HG03354 (cell line): ENCODE measurements around the gene NIP7.

ENCODE experiments used
- ATAC-seq: cut with Tn5 transposase; IDR thresholded peaks from one replicate; pipeline ENCODE4 v1.9.1; 2021; ENCODE audit warnings: mild to moderate bottlenecking; ENCODE audit not compliant: unreplicated experiment, poor library complexity, severe bottlenecking

Gene NIP7

DNA sequence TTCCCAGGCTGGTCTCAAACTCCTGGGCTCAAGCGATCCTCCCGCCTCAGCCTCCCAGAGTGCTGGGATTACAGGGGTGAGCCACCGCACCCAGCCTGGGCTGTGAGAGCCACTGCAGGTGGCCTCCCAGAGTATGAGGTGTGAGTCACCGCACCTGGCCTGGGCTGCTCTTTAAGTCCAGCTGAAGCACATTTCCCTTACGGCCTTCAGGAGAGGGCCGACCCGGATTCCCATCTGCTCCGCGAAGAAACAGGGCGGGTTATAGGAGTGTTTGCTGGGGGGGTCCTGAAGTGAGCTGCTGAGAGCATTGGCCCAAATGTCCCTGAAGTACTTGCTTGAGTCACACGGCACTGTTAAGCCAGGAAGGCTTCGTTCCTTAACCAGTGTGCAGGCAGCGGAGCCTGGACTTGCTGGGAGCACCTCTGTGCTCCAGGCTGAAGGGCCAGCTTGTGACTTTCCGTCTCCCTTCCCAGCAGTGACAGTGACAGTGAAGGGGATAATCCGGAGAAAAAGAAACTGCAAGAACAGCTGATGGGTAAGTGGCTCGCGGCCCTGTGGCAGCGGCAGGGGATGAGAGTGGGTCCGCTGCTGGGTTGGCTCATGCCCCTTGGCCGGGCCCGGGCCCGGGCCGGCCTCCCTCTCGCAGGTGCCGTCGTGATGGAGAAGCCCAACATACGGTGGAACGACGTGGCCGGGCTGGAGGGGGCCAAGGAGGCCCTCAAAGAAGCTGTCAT lies 21.2 kb upstream of the NIP7 start:
- no peak for ATAC-seq

DNA sequence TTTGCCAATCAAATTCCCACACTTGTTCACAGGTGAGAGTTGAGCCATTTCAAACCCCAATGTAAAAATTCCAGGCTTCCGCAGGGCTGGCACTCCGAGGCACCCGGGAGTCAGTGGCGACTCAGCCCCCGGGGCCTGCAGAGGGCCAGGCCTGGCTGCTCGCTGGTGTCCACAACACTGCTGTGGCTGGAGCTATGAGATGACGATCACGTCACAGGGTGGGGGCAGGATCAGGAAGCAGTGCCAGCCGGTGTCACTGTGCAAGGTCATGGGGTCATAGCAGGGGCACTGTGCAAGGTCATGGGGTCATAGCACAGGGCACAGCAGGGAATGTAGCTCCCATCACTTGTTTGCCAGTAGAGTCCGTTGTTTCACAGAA lies 20.7 kb upstream of the NIP7 start:
- ATAC-seq = no peak

DNA sequence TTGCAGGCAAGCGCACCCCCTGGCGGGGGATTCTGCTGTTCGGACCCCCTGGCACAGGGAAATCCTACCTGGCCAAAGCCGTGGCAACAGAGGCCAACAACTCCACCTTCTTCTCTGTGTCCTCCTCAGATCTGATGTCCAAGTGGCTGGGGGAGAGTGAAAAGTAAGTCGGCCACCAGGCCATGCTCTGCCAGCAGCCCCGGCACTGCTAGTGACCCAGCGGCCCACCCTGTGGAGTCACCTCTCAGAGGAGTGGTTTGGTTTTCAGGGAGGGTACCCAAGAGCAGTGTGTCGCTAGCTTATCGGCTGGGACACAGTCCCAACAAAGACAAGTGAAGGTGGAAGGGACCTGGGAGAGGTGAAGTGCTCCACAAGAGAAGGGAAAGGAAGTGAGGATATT lies 20.2 kb upstream of the NIP7 start:
- ATAC-seq = no peak

DNA sequence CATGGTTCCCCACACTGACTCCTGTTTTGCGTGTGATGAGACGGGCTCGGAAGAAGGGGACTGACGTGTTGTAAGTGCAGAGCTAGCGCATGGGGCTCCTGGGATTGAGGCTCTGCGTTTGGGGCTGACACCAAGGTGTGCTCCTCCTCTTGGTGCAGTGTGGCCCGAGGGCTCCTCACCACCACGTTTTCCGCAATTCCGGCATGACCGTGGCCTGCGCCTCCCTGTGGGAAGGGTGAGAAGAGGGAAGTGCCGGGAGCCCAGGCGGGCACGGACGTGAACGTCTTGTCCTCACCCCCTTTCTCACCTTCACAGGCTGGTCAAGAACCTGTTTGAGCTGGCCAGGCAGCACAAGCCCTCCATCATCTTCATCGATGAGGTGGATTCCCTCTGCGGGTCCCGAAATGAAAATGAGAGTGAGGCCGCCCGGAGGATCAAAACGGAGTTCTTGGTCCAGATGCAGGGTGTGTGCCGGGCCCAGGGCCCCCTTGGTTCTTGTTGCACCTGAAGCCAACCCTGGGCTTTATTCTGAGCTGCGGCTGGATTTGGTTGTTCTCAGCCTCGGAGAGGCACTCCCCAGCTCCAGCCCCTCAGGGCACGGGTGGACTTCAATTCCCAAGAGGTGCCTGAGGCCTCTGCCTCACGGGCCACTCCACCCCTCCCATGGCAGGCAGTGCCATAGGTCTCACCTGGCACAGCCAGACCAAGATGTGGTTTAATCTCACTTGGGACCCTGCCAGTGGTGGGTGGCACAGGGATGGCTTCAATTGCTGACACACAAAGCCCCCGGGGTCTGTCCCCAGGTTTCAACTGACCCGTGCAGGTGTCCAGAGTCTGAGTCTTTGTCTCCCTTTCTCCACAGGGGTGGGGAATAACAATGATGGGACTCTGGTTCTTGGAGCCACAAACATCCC lies 19.5 kb upstream of the NIP7 start:
- ATAC-seq = no peak

DNA sequence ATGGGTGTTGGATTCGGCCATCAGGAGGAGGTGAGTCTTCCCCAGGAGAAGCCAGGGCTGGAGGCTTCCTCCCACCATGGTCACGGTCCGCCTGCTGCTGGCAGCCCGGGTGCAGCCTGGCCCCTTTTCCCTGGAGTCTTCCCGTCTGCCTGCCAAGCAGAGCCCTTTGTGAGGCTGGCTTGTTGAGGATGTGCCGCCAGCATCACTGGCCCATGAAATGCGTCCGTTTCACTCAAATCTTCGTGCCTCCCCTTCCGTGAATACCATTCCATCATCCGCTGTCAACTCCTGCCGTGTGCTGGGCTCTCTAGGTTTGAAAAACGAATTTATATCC lies 18.9 kb upstream of the NIP7 start:
- no peak for ATAC-seq

DNA sequence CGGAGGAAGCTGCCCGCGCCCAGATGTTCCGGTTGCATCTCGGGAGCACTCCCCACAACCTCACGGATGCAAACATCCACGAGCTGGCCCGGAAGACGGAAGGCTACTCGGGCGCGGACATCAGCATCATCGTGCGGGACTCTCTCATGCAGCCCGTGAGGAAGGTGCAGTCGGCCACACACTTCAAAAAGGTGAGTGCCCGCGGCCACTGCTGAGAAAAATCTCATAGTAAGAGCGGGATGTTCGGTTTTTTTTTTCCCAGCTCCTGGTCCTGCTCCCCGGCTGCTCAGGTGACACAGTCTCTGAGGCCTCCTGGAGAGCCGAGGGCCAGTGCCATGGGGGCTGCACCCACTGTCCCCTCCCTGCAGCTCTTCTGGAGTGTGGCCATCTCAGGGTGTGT lies 18.5 kb upstream of the NIP7 start:
- no peak for ATAC-seq

DNA sequence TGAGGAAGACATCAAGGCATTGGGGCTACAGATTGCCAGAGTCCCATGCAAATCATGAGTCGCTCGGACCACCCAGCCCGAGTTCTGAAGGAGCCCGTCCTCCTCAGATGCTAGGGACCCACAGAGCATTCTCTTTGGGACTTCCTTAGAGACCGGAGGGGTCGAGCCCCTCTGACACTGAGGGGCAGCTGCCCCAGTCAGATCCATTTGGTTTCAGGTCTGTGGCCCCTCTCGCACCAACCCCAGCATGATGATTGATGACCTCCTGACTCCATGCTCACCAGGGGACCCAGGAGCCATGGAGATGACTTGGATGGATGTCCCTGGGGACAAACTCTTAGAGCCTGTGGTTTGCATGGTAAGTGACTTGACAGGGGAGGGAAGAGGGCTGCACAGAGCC lies 17.2 kb upstream of the NIP7 start:
- no peak for ATAC-seq

DNA sequence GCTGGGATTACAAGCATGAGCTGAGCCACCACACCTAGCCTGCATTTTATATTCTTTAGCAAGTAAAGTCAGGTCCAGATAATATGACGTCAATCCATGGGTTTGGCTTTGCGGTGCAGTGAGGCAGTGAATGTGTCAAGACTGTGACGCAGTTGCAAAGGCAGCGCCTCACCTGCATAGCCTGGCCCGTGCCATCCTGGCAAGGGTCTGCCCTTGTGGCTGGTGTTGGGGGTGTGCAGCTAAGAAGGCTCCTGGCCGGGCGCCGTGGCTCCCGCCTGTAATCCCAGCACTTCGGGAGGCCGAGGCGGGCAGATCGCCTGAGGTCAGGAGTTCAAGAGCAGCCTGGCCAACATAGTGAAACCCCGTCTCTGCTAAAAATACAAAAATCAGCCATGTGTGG lies 16.2 kb upstream of the NIP7 start:
- no peak for ATAC-seq

DNA sequence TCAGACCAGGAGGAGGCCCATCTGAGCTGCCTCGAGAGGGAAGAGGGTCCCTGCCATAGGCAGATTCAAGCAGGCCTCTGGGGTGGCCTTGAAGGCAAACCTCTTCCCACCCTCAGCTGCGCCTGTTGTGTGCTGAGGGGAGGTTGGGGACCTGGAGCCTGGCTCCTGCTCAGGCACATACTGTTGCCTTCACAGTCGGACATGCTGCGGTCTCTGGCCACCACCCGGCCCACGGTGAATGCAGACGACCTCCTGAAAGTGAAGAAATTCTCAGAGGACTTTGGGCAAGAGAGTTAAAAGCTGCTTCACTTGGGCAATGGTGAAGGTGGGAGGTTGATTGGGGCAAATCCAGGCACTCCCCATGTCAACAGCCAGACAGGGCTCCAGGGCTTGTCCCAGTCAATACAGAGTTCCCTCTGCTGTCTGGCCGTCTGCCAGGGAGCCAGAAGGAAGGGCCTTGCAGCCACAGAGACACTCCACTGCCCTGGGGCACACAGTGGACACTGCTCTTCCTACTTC lies 15.5 kb upstream of the NIP7 start:
- ATAC-seq = no peak

DNA sequence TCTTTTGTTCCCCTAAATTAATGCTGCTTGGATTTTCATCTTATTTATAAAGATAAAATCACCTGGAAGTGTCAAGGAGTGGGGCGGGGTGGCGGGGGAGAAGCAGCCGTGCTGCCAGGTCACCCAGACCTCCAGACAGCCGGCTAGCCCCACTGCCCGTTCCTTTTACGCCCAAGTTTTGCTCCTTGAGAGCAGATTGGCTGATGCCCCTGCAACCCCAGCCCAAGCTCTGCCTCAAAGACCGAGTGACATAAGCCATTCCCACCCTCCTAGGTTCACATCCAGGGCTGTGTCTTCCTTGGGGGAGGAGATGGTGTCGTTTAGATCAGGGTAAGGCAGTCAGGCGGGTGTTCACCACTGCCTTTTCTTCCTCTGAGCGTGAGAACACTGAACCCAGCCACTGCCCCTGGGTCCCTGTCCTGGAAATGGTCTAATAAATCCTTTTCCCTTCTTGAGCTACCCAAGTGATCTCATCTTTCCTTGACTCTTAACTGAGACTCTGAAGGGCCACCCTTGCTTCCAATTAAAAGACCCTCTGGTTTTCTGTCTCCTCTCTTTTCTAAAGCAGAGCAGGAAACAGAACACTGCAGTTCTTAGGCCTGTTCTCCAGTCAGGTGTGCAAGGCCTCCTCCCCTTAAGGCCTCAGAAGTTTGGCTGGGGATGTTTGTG lies 14.9 kb upstream of the NIP7 start:
- ATAC-seq = no peak

DNA sequence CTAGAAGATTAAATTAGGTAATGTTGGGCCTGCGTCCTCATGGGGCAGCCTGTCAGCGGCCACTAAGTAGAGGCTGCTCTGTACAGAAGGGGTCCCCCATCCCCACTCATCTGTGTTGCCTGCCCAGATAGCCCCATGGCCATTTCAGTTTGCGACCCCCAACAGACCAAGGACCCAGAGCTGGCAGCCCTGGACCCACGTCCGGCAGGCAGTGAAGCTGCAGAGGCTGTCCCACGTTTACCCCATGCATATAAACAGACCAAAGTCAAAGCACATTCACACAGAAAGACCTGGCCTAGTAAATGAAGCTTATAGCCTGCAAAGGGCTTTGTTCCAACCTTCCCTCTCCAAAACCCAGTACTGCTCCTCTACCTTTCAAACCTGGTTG lies 13.8 kb upstream of the NIP7 start:
- no peak for ATAC-seq

DNA sequence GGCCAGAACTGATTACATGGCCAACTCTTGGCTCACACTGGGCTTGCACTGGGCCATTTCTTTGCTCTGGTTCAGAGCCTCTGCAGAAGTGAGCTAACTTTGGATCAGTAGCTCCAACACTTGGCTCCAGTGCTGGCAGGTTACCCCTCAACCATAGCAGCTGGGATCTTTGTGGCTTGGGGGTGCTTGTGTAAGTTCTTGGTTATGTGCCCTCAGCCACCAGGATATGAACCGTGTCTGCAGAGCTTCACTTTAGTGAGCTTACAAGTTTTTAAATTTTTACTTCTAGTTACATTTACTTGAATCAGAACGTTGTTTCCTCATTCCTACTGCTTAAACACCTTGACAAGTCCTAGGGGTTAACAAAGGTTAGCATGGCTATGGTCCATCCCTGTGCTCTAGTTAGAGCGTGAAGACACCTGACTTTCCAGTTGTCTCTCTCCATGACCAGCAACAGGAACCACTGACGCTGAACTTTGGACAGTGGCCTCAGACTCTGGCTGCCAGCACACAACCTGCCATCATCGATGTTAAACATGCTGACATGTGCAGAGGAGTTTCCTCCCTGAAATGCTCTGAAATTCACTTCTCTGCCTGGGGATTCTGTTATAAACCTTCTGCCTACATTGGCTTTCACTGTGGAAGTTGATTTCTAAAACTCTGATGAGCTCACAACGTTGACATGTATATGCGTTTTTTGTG lies 13.2 kb upstream of the NIP7 start:
- ATAC-seq = no peak

DNA sequence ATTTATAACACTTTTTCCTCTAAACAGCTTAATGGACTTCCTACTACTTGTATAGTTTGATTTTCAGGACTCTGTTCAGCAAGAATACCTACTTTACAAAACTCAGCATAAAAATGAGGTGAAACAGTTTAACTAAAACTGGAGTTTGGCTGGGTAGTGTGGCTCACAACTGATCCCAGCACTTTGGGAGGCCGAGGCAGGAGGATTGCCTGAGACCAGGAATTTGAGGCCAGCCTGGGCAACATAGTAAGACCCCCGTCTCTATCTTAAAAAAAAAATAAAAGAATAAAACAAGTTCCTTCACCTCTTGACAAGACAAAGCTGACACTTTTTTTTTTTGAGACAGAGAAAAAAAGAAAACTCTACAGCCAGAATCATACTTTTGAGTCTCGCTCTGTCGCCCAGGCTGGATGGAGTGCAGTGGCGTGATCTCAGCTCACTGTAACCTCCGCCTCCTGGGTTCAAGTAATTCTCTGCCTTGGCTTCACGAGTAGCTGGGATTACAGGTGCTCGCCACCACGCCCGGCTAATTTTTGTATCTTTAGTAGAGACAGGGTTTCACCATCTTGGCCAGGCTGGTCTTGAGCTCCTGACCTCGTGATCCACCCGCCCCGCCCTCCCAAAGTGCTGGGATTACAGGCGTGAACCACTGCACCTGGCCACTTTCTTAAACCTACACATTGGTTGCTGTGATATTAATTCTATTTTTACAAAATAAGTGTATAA lies 11.8 kb upstream of the NIP7 start:
- no peak for ATAC-seq

DNA sequence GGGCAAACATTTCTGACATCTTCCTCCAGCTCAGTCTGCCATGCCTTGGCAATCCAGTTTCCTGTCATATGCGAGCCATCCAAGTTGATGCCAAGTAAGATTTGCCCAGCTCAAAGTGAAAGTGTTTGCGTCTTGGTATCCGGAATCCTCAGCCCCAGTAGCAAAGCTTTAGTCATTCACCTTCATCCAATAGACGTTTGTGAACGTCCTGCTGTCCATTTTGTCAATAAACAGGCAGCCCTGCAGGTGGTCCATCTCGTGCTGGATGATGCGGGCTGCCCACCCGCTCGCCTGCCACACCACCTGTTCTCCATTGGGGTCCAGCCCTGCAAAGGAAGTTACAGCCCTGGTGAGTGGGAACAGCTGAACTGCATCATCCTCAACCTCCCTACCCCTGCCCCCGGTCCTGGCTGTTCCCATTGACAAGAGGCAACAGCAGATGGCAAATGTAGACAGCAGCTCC lies 10.7 kb upstream of the NIP7 start:
- ATAC-seq = no peak

DNA sequence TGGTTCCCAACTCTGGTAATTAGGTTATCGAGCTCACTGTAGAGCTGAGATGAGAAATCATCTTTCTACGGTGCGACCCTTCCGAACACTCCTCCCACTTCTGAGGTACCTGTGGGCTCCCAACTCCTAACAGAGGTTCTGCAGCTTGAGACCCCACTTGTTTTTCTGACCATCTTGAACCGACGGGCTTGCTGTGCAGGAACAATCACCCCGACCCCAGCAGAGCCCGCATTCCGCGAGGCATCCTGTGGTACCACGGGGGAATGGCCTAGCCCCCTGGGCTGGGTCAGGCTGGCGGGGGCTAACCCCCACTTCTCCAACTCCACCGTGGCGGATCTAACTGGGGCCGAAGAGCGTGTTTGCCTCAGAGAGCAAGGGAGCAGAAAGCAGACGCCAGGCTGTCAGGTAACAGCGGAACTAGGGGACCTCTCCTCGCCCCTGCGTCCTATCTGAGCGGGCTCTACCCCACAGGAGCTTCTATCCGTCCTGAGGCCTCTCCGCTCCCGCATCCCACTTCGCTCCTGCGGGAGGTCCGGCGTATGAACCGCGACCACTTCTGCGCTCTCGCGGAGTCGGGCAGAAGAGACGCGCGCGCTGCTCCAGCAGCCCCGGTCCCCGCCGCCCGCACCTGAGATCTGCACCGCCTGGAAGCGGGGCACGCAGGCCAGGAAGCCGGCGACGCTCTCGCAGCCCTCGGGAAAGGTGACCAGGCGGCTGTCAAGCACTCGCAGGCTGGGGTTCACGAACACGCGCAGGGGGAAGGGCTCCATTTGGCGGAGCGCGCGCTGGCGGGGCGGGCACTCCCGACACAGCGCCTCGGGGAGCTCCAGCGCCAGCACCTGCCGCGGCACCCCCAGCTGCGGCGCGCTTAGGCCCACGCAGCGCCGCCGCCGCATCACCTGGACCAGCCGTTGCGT lies 9.9 kb upstream of the NIP7 start:
- peak; percentile 52 for ATAC-seq

DNA sequence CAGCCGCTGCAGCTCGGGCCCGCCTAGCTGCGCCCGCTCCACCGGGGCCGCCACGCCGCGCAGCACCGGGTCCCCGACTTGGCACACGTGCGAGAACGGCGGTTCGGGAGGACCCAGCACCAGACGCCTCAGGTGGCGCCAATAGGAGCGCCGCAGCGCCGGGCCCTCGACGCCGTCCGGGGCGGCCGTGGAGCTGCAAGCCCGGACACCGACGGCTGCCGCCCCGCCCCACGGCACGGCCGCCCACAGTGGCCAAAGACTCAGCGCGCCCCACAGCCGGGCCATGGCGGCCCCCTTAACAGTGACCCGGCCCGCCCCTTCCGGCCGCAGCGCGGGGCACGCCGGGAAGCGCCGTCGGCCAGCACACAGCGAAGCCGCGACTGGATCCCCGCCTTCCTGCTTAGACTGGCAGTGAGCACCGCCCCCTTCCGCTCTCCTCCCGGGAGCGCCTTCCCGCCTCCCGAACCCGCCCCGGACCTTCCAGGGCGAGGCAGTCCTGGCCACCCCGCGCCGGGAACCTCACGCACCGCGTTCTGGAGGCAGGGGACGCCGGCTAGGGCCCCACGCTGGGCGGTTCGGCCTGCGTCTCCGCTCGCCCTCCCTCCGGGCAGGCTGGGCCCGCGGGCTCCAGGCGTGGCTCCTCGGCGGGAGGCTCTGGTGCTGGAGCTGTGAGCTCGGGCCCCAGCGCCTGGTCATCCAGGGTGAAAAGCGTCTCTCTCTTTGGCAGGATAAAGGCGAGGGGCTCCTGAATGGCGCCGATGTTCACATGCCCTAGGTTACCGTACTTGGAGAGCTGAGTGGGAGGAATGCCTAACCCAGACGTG lies 9.1 kb upstream of the NIP7 start, which contains the start of gene PDF:
TSS of gene PDF (minus strand) at position 303 of the 824 bp plus-strand sequence. CDS start at position 285, 18 bp downstream.
- peak; percentile 95 for ATAC-seq

DNA sequence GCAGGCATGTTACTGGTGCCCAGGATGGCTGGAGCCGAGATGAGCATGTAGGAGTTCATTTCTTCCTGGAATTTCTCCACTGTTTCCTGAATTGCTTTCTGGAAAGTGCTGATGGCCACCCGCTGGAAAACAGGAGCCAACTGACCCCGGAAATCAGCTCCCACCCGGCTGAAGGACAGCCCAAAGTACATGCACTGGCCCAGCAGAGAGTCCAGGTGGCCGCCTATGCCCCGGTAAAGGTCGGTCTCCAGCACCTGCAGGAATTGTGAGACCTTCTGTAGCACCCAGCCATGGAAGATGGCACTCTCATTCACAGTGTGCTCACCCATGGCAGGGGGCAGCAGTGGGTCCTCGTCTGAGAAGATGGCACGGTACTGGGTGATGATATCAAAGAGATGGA lies 4.9 kb upstream of the NIP7 start:
- no peak for ATAC-seq
